ENCODE results near the gene GABRR2.
"Not testable (repeated sequence)": the region's sequence is repeated elsewhere in the genome, so short reads cannot be mapped to it uniquely, and the experiment has no call there.

GABRR2 gene

DNA sequence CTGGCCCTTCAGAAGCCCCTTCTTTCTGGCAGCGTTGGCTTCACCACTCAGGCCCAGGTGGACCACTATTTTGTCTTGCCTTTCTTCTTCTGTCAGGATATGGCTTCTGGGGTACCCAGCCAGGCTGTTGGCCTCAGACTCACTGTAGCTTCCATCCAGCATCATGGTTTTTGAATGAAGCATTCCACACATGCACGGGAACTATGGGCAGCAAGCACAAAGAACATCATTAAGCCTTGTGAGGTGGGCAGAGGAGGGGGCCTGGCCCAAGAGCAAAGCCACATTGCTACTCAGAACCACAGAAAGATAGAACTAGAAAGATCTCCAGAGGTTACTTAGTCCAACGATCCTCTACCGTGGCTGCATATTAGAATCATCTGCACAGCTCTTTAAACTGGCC lies 57.3 kb downstream of the GABRR2 start:
- no peak for DNase-seq (ENCODE audit: low read depth)

DNA sequence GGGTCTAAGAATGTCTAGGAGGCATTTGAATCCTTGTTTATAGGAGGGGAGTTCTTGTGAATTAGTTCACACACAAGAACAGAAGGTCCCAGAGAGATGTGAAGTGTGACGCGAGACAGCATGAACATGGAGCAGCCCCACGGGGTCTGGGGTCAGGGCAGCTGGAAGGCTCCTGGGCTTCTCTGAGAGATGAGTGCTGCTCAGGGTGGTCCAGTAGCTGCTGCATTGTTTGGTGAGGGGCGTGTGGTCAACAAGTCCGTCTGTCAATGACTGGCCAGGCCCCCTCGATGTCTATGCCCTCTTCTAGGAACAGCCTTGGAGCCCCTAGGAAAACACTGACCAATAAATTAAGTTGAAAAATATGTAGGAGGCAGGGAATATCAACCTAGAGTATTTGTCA lies 57.8 kb downstream of the GABRR2 start:
- no peak for DNase-seq (ENCODE audit: low read depth)

DNA sequence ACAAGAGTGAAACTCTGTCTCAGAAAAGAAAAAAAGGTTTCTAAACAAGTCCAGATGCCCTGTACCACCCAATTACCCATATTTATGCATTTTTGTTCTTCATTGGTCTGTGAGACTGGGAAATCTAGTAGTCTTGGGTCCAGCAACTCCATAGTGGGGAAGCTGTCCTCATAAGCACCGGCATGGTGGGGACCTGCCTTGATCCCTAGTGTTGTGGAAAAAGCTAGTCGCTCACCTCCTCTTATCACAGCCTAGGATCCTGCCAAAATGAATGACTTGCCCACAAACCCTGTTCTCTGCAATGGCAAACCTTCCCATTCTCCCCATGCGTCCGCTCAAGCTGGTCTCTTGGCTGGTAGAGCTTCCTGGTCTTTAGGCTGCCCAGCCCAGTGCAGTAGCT lies 59.7 kb downstream of the GABRR2 start:
- no peak for DNase-seq (ENCODE audit: low read depth)

DNA sequence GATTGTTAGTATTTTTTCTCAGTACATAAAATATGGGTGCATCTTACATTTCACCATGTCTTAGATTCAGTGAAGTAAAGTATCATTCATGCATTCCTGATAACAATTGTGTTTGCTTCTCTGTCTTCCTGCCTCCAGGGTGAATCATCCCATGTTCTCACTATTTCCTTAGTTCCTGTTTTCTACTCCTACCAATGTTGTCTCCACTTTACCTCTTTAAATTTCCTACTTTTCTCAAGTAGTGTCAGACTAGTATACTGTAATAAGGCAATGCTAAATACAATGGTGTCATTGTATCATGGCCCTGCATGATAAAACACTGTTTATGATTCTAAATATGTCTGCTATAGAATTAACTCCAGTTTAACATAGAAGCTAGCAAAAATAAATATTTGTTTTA lies 60.5 kb downstream of the GABRR2 start:
- DNase-seq (ENCODE audit: low read depth), result no peak

DNA sequence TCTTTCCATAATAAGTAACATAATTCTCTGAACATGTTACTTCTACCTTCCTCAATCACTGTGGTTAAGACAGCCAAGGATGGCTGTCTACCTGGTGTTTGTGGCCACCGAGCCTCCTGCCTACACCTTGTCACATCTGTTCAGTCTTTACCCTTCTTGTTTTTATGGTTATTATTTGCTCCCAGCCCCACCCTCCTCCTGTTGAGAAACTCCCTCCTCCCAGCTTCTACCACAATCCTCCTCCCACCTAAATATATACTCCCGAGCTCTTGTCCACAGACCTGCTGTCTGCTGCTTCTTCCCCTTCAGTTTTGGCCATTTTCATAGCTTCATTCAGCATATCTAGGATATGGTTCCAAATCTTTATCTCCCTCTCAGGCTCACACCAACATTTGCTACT lies 62.2 kb downstream of the GABRR2 start:
- no peak for DNase-seq (ENCODE audit: low read depth)

DNA sequence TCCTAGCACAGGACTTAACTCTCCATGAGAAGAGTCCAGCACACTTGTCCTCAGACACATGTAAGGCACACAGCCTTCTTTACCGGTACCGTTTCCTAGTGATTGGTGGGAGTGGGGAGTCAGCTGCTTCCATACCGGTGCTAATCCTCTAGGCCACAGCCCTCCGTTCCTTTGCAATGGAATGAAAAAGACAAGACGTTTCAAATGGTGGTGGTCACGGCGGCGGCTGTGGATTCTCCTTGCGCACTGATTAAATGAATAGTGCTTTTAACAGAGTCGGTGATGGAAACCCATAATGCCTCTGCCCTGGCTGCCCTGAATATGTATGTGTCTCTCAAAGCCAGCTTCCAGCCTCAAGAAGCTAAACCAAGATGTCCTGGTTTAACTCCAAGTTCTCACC lies 63.1 kb downstream of the GABRR2 start:
- no peak for DNase-seq (ENCODE audit: low read depth)

DNA sequence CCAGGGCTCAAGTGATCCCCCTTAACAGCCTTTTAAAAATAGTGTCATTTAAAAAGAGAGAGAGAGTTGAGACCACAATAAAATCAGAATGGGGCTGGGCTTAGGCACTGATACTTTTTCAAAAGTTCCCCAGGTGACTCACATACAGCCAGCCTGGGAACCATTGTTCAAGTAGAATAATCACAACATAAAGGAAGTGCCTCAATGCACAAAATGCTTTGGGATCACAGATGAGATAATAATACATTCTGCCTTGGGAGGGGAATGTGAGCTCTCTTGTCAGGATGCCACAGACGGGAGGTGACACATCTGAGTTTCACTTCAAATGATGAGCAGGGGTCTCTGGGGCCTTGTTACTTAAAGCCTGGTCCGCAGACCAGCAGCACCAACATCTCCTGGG lies 63.9 kb downstream of the GABRR2 start:
- no peak for DNase-seq (ENCODE audit: low read depth)

DNA sequence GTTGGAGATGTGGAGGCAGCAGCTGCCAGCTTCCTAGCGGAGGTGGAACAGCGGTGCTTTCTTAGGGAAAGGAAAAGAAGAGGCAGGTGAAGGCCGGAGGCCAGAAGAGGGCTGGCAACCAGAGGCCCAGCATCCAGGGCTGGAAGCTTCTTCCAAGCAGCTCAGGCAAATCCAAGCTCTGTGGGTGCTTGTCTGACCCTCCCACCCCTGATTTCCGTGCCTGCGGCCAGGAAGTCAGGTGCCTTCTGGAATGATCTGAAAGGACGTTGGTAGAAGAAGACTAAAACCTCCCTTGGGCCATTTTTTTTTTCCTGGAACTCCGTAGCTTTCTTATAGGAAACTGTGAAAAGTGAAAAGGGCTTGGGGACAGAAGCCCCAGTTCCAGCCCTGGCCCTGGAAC lies 64.9 kb downstream of the GABRR2 start:
- DNase-seq (ENCODE audit: low read depth), result no peak

DNA sequence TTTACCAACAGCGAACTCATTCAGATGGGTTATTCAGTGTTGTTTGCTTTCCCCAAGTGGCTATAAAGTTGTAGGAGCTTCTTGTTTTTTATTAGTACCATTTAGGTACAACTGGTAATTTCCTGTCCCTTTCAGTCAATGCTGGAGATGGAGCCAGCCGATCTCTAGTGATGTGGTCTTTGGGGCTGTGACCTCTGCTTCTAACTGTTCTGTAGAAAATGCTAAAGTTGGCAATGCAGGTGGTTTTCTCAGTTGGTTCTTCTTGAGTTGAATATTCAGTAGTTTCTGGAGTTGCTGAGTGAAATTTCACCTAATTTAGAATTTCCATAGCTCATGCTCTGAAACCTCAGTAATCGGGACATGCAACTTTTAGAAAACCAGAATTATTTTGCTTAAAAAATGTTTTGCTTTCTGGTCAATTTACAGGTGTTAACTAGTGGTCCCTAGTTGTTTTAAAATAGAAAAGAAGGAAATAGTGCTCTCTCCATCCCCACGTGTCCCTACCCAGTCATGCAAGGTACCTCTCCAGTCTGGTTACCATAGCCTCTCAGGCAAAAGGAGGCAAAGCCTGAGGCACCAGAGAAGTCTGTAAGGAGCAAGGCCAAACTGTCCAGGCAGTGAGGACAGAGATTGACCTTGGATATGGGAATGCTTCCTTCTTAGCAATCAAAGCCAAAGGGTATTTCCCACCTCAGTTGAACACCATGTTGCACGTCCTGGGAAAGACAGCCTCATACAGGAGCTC lies 70.7 kb downstream of the GABRR2 start:
- no peak for DNase-seq (ENCODE audit: low read depth)

DNA sequence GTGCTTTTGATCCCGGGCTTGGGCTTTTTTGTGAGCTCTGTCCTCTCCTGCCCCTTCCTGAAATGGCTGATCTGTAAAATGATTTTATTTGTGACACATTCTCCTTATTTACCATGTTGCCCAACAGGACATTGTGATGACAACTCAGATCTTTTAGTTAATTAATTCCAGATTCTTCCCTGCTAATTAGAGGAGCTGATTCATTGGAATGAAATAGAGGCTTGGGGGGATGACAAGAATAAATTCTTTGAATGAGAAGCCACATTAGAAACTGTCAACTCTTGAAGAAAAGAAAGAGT lies 71.8 kb downstream of the GABRR2 start:
- DNase-seq (ENCODE audit: low read depth), result no peak

DNA sequence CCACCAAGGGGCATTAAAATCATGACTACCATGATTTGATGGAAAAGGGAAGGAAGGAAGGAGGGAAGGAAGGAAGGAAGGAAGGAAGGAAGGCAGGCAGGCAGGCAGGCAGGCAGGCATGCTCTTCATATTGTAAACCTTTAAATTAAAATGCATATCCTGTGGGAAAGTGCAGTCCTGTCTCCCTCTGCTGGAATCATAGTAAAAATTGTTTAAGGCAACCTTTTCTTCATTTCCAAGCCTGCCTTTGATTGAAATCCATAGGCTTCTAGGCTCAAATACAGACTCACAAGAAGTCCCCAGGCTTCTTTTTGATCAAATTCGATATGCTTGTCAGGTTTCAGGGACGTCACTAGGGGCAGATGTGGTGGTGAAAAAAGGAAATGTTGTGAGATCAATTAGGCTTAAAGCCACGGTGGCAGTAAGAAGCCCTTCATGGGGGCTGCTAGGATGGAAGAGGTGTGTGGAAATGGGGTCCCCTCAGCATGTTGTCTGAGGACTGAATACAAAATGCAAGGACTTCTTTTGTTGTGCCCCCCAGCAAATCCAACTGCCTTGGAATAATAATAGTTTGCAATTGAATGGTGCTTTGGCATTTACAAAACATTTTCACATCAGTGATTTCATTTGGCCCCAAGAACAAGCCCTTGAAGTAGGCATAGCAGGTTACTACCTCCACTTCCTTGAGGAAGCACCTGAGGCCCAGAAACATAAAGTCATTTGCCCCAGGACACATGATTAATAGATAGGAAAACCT lies 72.3 kb downstream of the GABRR2 start:
- DNase-seq (ENCODE audit: low read depth), result no peak

DNA sequence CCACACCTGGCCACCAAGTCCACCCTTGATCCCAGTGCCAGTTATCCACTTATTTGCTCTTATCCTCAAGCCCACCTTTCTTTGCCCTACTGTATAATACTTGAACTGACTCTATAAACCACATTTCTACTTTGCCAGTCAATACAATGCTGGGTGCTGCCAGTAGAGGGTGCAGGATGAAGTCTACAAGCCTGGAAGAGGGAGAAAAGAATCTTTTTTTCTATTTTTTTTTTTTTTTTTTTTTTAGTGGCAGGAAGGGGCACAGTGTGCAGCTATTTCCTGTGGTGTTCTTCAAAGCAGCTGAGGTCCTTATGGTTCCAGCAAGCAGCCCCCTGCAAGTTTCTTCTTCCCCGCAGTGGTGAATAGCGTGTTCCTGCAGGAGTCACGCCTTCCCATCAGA lies 75.8 kb downstream of the GABRR2 start:
- DNase-seq (ENCODE audit: low read depth), result no peak

DNA sequence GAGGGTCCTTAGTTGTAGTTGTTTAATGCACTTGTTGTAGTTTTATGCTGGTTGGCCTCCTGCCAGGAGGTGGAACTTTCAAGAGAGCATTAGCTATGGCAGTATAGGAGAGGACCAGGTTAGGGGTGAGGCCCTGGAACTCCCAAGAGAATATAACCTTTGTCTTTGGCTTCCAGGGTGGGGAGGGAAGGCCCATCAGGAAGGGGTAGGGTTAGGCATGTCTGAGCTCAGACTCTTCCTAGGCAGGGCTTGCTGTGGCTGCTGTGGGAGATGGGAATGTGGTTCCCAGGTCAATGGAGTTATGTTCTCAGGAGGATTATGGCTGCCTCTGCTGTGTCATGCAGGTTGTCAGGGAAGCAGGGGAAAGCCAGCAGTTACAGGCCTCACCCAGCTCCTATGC lies 77.9 kb downstream of the GABRR2 start:
- no peak for DNase-seq (ENCODE audit: low read depth)

DNA sequence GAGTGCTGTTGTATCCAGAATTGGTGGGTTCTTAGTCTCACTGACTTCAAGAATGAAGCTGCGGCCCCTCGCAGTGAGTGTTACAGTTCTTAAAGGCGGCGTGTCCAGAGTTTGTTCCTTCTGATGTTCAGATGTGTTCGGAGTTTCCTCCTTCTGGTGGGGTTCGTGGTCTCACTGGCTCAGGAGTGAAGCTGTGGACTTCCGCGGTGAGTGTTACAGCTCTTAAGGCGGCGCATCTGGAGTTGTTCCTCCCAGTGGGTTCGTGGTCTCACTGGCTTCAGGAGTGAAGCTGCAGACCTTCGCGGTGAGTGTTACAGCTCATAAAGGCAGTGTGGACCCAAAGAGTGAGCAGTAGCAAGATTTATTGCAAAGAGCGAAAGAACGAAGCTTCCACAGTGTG lies 81.5 kb downstream of the GABRR2 start:
- not testable (repeated sequence) for DNase-seq (ENCODE audit: low read depth)

DNA sequence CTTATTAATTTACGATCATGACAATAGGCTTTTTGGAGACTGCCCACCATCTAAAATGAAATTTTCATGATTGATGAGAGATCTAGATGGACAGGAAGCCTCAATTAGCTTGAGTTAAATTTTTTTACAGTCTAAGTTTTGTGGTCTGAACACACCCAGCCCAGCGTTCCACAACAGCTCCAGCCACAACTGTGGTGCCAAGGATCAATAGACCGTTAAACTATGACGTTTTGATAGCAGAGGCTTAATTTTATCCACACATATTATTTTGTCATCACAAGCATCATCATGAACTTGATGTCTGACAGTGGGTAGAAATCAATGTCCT lies 92.4 kb downstream of the GABRR2 start:
- DNase-seq (ENCODE audit: low read depth), result no peak

DNA sequence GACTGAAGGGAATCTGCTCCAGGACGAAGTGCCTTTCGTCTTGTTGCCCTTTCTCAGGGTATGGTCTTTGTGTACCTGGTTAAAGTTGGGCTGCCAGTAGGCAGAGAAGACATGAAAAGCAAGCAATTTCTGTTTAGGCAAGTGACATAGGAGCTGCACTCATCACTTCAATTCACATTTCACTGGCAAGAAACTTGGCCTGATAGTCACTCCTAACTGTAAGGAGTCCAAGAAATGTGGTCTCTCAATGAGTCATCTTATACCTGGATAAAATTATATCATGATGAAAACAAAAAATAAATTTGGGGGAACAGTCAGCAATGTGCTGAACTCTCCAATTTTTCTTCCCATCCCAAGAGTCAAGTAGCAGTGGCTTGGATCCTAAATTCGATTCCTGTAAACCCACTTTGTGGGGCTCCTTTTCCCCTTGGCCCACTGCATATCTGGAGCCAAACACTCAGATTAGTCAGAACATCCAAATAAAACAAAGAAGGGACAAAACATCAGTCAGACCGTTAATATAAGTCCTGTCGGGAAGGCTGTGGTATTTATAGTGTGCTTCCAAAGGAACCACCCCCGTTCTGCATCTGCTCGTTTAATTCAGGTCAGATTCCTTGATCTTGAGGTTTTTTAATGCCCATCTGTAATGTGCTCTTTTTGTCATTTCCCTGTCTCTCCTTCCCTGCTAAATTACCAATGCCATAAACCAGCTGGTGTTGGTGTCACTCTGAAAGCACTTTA lies 93.0 kb downstream of the GABRR2 start:
- DNase-seq (ENCODE audit: low read depth), result no peak

DNA sequence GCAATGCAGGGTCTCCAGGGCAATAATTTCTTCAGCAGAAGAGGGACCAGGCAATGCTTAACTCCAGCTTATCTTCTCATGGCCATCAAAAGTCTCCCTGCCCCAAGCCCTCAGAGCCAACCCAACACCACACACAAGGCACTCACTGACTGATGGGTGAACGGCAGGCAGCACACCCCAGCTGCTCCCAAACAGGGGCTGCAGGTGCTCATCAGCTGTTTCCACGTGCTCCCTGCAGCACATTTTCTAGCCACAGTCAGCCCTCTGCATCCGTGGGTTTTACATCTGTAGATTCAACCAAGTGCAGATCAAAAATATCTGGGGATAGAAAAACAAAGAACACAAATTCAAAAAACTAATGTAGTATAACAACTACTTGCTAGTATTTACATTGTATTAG lies 94.0 kb downstream of the GABRR2 start:
- no peak for DNase-seq (ENCODE audit: low read depth)

DNA sequence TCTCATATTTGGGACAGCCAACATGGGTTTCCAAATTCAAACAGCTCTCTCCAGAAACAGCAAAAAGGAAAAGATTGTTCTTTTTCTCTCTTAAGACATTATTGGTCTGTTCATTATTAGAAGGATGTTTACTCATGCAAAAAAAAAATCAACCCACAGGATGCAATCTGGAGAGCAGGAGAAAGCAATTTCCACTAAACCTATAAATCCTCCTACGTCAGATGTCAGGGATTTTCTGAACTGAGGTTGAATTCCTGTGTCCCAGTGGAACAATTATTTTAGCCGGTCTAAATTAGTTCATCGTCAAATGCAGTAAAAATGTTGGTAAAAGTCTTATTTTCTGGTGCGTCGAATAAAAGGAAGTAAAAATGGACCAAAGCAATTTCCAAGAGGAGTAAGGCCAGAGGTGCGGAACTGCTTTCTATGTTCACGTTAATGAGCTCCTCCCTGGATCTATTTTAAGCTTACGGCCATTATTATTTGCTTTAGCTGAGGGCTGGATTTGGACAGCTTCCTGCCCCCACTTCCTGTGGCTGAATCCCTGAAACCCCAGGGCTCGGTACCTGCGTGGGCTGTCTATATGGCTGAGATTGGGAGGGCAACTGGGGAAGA lies 97.7 kb downstream of the GABRR2 start, which contains the start of gene GABRR1:
Gene GABRR1, minus strand, starts transcription at position 60 of the 612 bp plus-strand sequence. Its CDS starts 36 bp downstream, at position 24.
- DNase-seq (ENCODE audit: low read depth), result no peak

DNA sequence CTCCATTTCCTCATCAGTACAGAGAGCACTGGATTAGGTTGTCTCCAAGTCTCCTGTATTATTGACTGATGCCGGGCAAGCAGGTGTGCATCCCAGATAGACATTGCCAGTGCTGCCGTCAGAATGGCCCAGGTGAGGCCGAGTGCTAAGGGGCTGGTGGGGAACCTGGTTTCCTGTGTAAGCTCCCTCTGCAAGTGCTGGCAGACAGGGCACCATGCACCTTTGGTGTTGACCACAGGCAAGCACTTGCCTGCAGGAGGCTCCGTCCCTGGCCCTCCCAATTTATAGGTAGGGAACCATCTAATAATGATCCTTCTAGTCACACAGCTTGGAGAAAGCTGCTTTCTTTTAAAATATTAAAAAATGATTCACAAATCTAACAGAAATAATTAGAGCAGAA lies 98.7 kb downstream of the GABRR2 start:
- no peak for DNase-seq (ENCODE audit: low read depth)

DNA sequence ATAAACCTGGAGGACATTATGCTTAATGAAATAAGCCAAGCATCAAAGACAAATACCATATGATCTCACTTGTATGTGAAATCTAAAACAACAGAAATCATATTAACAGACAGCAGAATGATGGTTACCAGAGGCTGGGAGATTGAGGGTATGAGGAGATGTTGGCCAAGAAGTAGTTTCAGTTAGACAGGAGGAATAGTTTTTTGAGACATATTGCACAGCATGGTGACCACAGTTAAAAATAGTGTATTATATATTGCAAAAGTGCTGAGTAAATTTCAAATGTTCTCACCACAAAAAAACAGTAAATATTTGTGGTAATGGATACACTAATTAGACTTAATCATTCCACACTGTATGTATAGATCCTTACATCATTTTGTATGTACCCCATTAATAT lies 99.7 kb downstream of the GABRR2 start:
- DNase-seq (ENCODE audit: low read depth), result no peak

DNA sequence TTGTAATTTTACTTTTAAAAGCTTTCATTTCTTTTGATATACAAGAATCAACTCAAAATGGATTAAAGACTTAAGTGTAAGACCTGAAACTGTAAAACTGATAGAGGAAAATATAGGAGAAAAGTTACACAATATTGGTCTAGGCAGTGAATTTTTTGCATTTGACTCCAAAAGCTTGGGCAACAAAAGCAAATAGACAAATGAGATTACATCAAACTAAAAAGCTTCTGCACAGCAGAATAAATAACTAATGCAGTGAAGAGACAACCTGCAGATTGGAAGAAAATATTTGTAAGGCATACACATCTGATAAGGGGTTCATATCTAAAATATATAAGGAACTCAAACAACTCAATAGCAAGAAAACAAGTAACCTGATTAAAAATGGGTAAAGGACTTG lies 100.9 kb downstream of the GABRR2 start:
- DNase-seq (ENCODE audit: low read depth), result no peak

DNA sequence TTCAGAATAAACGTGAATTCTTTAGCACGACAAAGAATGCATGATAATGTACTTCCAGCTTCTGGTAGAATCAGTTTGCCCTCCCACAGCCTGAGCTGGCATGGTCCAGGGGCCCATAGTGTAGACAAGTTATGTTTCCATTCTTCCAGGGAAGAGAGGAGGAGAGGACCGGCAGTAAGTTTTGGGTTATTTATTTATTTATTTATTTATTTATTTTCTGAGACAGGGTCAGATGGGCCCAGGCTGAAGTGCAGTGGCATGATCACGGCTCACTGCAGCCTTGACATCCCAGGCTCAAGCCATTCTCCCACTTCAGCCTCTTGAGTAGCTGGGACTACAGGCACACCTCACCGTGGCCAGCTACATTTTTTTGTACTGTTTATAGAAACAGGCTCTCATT lies 102.6 kb downstream of the GABRR2 start:
- DNase-seq (ENCODE audit: low read depth), result no peak

DNA sequence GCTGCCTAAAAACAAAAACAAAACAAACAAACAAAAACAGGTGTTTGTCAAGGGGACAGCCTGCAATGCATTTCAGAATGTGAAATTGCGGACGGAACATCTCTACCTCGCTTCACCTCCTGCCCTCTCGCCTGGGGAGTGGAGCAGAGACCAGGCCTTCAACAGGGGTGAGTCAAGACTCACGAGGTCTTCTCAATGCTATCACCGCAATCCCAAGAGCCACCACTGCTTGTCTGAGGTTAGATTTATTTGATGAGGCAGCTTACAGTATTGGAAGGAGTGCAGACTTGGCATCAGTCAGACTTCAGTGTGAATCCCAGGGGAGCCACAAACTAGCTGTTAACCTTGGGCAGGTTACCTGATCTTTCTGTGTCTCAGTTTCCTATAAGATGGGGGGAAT lies 105.6 kb downstream of the GABRR2 start:
- DNase-seq (ENCODE audit: low read depth), result no peak
